GM12878 (cell line): ENCODE results near the gene DDX42. TPM values are rescaled to one million over a fixed set of nuclear protein-coding genes. Genes with fewer than 3 reads are reported as not detected.

ENCODE experiments used
- ATAC-seq: fragments of 200-7000 bp; cut with Tn5 transposase; 3 replicates; pipeline ENCODE4 v1.9.1; 2020; ENCODE audit warnings: mild to moderate bottlenecking, moderate library complexity
- BruUV-seq: library from RNA; stranded (reverse); fragments of 400-500 nt; replicated peaks from 2 replicates; lab custom pipeline; 2021; lab: Mats Ljungman, UMichigan
- CTCF ChIA-PET: fragments of 300-600 bp; sonication (Branson Sonifier 250); formaldehyde crosslinking; extraction: SDS; loops from one replicate; lab custom pipeline; 2021; ENCODE audit warnings: inconsistent platforms; lab: Yijun Ruan, JAX
- POLR2A ChIA-PET: fragments of 350-600 bp; formaldehyde crosslinking; extraction: SDS; loops from one replicate; lab custom pipeline; 2021; ENCODE audit warnings: inconsistent platforms; lab: Charles Lee
- RAD21 ChIA-PET: fragments of 300-600 bp; sonication (Branson Sonifier 250); formaldehyde crosslinking; loops from one replicate; lab custom pipeline; 2023; ENCODE audit warnings: antibody characterized with exemption; ENCODE audit not compliant: unreplicated experiment; lab: Charles Lee
- SMC1A ChIA-PET: fragments of 300-600 bp; sonication (Branson Sonifier 250); formaldehyde crosslinking; loops from one replicate; lab custom pipeline; 2023; ENCODE audit not compliant: unreplicated experiment, uncharacterized antibody; lab: Charles Lee
- DNase-seq: peaks from one replicate; pipeline ENCODE4 v3.0.0-alpha.2; 2011; ENCODE audit warnings: low read depth, low spot score
- FAIRE-seq: peaks from 3 replicates; lab custom pipeline; 2011; peaks lifted over from hg19 to GRCh38; lab: Jason Lieb, UNC
- H2AFZ ChIP-seq: 2 replicates; pipeline ENCODE4 v1.6.0; 2011; ENCODE audit warnings: low read depth, low read length, control low read depth; ENCODE audit not compliant: control insufficient read depth
- H3K27ac ChIP-seq: 2 replicates; pipeline ENCODE4 v1.5.1; 2011; ENCODE audit warnings: control low read depth; ENCODE audit not compliant: control insufficient read depth, insufficient read depth
- H3K27me3 ChIP-seq, 2 experiments: replicated peaks in 1 of 2; 2 replicates each; pipeline versions ENCODE4 v1.6.0 to v1.6.1; 2011; ENCODE audit warnings: low read length in 1 of 2; ENCODE audit not compliant: control insufficient read depth in 2 of 2, insufficient read depth in 2 of 2
- H3K36me3 ChIP-seq, 2 experiments: 2 replicates each; pipeline ENCODE4 v1.5.1; 2011; ENCODE audit warnings: low read length in 1 of 2; ENCODE audit not compliant: control insufficient read depth in 2 of 2, insufficient read depth in 2 of 2
- H3K4me1 ChIP-seq: 2 replicates; pipeline ENCODE4 v1.6.1; 2011; ENCODE audit warnings: mild to moderate bottlenecking, low read length, moderate library complexity, mixed read lengths; ENCODE audit not compliant: control insufficient read depth, insufficient read depth
- H3K4me2 ChIP-seq: 2 replicates; pipeline ENCODE4 v1.6.0; 2011; ENCODE audit warnings: control low read depth; ENCODE audit not compliant: control insufficient read depth, insufficient read depth
- H3K4me3 ChIP-seq: fragments of 200-600 bp; sonication (generic); 2 replicates; pipeline ENCODE4 v1.5.1; 2016
- H3K79me2 ChIP-seq: 2 replicates; pipeline ENCODE4 v1.6.0; 2011; ENCODE audit warnings: low read length; ENCODE audit not compliant: control insufficient read depth, insufficient read depth
- H3K9ac ChIP-seq: 2 replicates; pipeline ENCODE4 v1.8.0; 2011; ENCODE audit warnings: low read length, control low read depth, mixed read lengths; ENCODE audit not compliant: control insufficient read depth, insufficient read depth
- H3K9me3 ChIP-seq: replicated peaks from 3 replicates; pipeline ENCODE4 v1.5.1; 2011; ENCODE audit warnings: mild to moderate bottlenecking, low read length; ENCODE audit not compliant: control insufficient read depth, insufficient read depth
- H4K20me1 ChIP-seq: 2 replicates; pipeline ENCODE4 v1.6.0; 2011; ENCODE audit not compliant: control insufficient read depth, insufficient read depth
- ASH2L ChIP-seq: fragments of 300-600, 200-600 bp; sonication (generic); IDR thresholded peaks from 2 replicates; pipeline ENCODE4 v1.6.1; 2017; ENCODE audit warnings: low read depth, mild to moderate bottlenecking, borderline replicate concordance
- CHD1 ChIP-seq: IDR thresholded peaks from 2 replicates; pipeline ENCODE4 v1.6.1; 2012; ENCODE audit warnings: low read depth, low read length, improper control_type of control experiment
- DPF2 ChIP-seq: fragments of 450-650 bp; IDR thresholded peaks from 2 replicates; pipeline ENCODE4 v1.6.1; 2017; ENCODE audit warnings: mild to moderate bottlenecking
- EP300 ChIP-seq, 2 experiments: fragments of 150-350 bp in 1 of 2; IDR thresholded peaks; 2 replicates each; pipeline ENCODE4 v1.6.1; 2011 to 2012; ENCODE audit warnings: low read depth in 2 of 2, low read length in 2 of 2, borderline replicate concordance in 1 of 2, improper control_type of control experiment in 1 of 2, inconsistent platforms in 1 of 2; ENCODE audit not compliant: control insufficient read depth in 1 of 2
- HDAC2 ChIP-seq: fragments of 200-600 bp; sonication (generic); IDR thresholded peaks from 2 replicates; pipeline ENCODE4 v1.6.1; 2017
- NFIC ChIP-seq: IDR thresholded peaks from 2 replicates; pipeline ENCODE4 v1.6.1; 2012; ENCODE audit warnings: low read depth, mild to moderate bottlenecking, inconsistent platforms, low read length, moderate library complexity
- SIX5 ChIP-seq: IDR thresholded peaks from 2 replicates; pipeline ENCODE4 v1.6.1; 2011; ENCODE audit warnings: mild to moderate bottlenecking, low read depth, low read length, moderate library complexity; ENCODE audit not compliant: severe bottlenecking
- SPI1 ChIP-seq: IDR thresholded peaks from 2 replicates; pipeline ENCODE4 v1.6.1; 2011; ENCODE audit warnings: low read depth, mild to moderate bottlenecking, low read length, moderate library complexity, borderline replicate concordance; ENCODE audit not compliant: insufficient read depth
- SREBF1 ChIP-seq: IDR thresholded peaks from 2 replicates; pipeline ENCODE4 v1.6.1; 2012; ENCODE audit warnings: mild to moderate bottlenecking, low read length
- YBX1 ChIP-seq: fragments of 450-650 bp; IDR thresholded peaks from 2 replicates; pipeline ENCODE4 v1.6.1; 2016; ENCODE audit warnings: antibody characterized with exemption
- WGBS: methylation state at CpG from one replicate; pipeline ENCODE4 v1.1.6; 2016; ENCODE audit warnings: low lambda C conversion rate; ENCODE audit not compliant: insufficient replicate concordance, insufficient coverage; ENCODE audit errors: missing lambda C conversion rate; 5-methylcytosine and 5-hydroxymethylcytosine counted together
- in situ Hi-C: fragments of 300-500 bp; cut with MboI; formaldehyde crosslinking; loops from 9 replicates; pipeline ENCODE4 v1.14.3; 2018; ENCODE audit warnings: mixed read lengths
- intact Hi-C: fragments of 100-400 bp; cut with micrococcal nuclease; formaldehyde crosslinking; loops from one replicate; pipeline ENCODE4 v1.14.2; 2022; ENCODE audit not compliant: unreplicated experiment
- polyA plus RNA-seq, 11 experiments: library from polyadenylated mRNA; depleted of rRNA in 4 of 11; unstranded in 6 of 11; stranded (reverse) in 5 of 11; fragments of >200 nt; fragmentation: Nextera tagmentation in 4 of 11; fragmentation: Illumina TruSeq in 1 of 11; extraction: Ambion mirVana in 4 of 11; extraction: Trizol in 1 of 11; gene quantifications; 1 replicate in 1 of 11; 2 replicates in 10 of 11; pipeline versions ENCODE4 v1.2.1 to v1.2.3, GENCODE V29; 2011 to 2016; ENCODE audit warnings: inconsistent platforms in 2 of 11, missing spikeins in 2 of 11, low read depth in 1 of 11
- total RNA-seq, 4 experiments: library from RNA; depleted of rRNA in 3 of 4; stranded (reverse); fragments of >200 nt in 3 of 4; fragmentation: Illumina TruSeq in 1 of 4; extraction: Trizol in 1 of 4; gene quantifications; 2 replicates each; pipeline versions ENCODE4 v1.2.1 to v1.2.3, GENCODE V29; 2013 to 2021
- TF ChIP-seq, protein P1 (sequence below): fragments of 450-650 bp; conservative IDR thresholded peaks from 2 replicates; pipeline ENCODE4 v1.6.1; 2017; ENCODE audit warnings: mild to moderate bottlenecking, moderate library complexity
- TF ChIP-seq, protein P2 (sequence below): fragments of 450-650 bp; IDR thresholded peaks from 2 replicates; pipeline ENCODE4 v1.6.1; 2017; ENCODE audit warnings: low read depth, mild to moderate bottlenecking, moderate library complexity

DDX42 gene
- total and polyA plus RNA-seq, 10 of the 15 experiments (the other 5 are each of a cell fraction or from before 2014, with no cell fraction given), result 14.6 to 147 (median 65.3) TPM

DNA sequence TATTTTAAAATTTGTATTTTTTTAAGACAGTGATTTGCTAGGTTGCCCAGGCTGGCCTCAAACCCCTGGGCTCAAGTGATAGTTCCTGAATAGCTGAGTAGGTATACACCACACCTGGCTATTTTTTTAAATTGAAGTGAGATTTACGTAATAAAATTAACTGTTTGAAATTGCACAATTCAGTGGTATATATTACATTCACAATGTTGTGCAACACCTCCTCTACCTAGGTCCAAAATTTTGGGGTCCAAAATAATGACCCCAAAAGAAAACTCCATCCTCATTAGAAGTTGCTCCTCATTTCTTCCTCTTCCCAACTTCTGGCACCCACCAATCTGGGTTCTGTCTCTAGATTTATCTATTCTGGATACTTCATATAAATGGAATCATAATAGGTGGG is 71.5 kb downstream of the DDX42 start:
- DNase-seq (no peak), ATAC-seq (no peak), FAIRE-seq (no peak)
- 56% methylated on average over 1 of the region's 1 CpG for WGBS
- H3K27ac ChIP-seq, result no peak overlapping the region
- H3K4me2 ChIP-seq, result no peak overlapping the region
- H3K9ac ChIP-seq, result no peak overlapping the region
- ChIA-PET CTCF (interaction anchor here (0.6 to 7.0 kb wide), 4 partner anchors 15 to 435 kb away, joined by 3 to 51 read pairs (median 4); no protein-coding TSS in a partner anchor), RAD21 (no interaction called here), SMC1A (no interaction called here), POLR2A (no interaction called here)
- intact Hi-C loops (no loop called here), in situ Hi-C loops (loop anchor here (10.0 to 25.0 kb wide), 2 partner anchors 408 to 659 kb away; partner anchors contain the start of genes CEP95, CYB561 and DDX5)
- no peaks in the 10 kb centered on the region for H3K36me3 ChIP-seq
- no peak overlapping the region for H3K4me3 ChIP-seq
- H3K79me2 ChIP-seq, result peaks cover 23% of the 10 kb centered on the region
- H2AFZ ChIP-seq, result no peak overlapping the region
- BruUV-seq, result no TSS peak
- no peaks in the 10 kb centered on the region for H3K27me3 ChIP-seq
- peaks cover 20% of the 10 kb centered on the region for H3K4me1 ChIP-seq
- peaks cover 5% of the 10 kb centered on the region; the same call in 2 of the 3 replicates for H3K9me3 ChIP-seq
- no peaks in the 10 kb centered on the region for H4K20me1 ChIP-seq
- TF ChIP-seq, protein P1, sequence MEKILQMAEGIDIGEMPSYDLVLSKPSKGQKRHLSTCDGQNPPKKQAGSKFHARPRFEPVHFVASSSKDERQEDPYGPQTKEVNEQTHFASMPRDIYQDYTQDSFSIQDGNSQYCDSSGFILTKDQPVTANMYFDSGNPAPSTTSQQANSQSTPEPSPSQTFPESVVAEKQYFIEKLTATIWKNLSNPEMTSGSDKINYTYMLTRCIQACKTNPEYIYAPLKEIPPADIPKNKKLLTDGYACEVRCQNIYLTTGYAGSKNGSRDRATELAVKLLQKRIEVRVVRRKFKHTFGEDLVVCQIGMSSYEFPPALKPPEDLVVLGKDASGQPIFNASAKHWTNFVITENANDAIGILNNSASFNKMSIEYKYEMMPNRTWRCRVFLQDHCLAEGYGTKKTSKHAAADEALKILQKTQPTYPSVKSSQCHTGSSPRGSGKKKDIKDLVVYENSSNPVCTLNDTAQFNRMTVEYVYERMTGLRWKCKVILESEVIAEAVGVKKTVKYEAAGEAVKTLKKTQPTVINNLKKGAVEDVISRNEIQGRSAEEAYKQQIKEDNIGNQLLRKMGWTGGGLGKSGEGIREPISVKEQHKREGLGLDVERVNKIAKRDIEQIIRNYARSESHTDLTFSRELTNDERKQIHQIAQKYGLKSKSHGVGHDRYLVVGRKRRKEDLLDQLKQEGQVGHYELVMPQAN, result no peak
- TF ChIP-seq SIX5 (no peak), EP300 (IDR thresholded peaks at IDR 0.05; ENCODE audit: borderline replicate concordance in 1 of 2, control insufficient read depth in 1 of 2, low read depth in 2 of 2, low read length in 2 of 2) (no peak), ASH2L (no peak), DPF2 (no peak), NFIC (no peak), SPI1 (no peak), HDAC2 (no peak), CHD1 (no peak), YBX1 (no peak), SREBF1 (no peak)
- TF ChIP-seq, protein P2, sequence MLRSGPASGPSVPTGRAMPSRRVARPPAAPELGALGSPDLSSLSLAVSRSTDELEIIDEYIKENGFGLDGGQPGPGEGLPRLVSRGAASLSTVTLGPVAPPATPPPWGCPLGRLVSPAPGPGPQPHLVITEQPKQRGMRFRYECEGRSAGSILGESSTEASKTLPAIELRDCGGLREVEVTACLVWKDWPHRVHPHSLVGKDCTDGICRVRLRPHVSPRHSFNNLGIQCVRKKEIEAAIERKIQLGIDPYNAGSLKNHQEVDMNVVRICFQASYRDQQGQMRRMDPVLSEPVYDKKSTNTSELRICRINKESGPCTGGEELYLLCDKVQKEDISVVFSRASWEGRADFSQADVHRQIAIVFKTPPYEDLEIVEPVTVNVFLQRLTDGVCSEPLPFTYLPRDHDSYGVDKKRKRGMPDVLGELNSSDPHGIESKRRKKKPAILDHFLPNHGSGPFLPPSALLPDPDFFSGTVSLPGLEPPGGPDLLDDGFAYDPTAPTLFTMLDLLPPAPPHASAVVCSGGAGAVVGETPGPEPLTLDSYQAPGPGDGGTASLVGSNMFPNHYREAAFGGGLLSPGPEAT, result no peak
- TF ChIP-seq, all 136 proteins: peak for 0
